Effector CD8-positive, alpha-beta T cell (primary cell): Measurements from ENCODE around the gene ITPR3.
A peak's percentile ranks its signal among the peaks of the same experiment; 100 is the strongest.
"Not testable (repeated sequence)": the region's sequence is repeated elsewhere in the genome, so short reads cannot be mapped to it uniquely, and the experiment has no call there.

Experiments used
- DNase-seq: peaks from one replicate; lab custom pipeline; 2025; lab: John Stamatoyannopoulos, UW

The ITPR3 gene

GRCh38 chr6:33591424-33592032 is 29.6 kb upstream of the ITPR3 start:
- no peak for DNase-seq

GRCh38 chr6:33592280-33592594 is 28.9 kb upstream of the ITPR3 start:
- DNase-seq, result no peak

GRCh38 chr6:33592595-33593413 is 28.3 kb upstream of the ITPR3 start:
- DNase-seq, result peak; percentile 40

GRCh38 chr6:33593414-33593727 is 27.8 kb upstream of the ITPR3 start:
- DNase-seq, result no peak

- no peak for DNase-seq
Observed at GRCh38 chr6:33595001-33595846, 25.9 kb upstream of the ITPR3 start.

- DNase-seq, result not testable (repeated sequence)
Observed at GRCh38 chr6:33596894-33597293, 24.2 kb upstream of the ITPR3 start.

- DNase-seq, result no peak
Observed at GRCh38 chr6:33597551-33598322, 23.4 kb upstream of the ITPR3 start.

GRCh38 chr6:33599413-33599938 is 21.6 kb upstream of the ITPR3 start:
- DNase-seq, result no peak

- no peak for DNase-seq
Observed at GRCh38 chr6:33600761-33601160, 20.4 kb upstream of the ITPR3 start.

- no peak for DNase-seq
Observed at GRCh38 chr6:33602180-33602579, 18.9 kb upstream of the ITPR3 start.

GRCh38 chr6:33604941-33605854 is 15.9 kb upstream of the ITPR3 start:
- DNase-seq, result no peak

- no peak for DNase-seq
Observed at GRCh38 chr6:33606642-33607041, 14.5 kb upstream of the ITPR3 start.

- no peak for DNase-seq
Observed at GRCh38 chr6:33607126-33607783, 13.9 kb upstream of the ITPR3 start.

GRCh38 chr6:33607784-33608161 is 13.3 kb upstream of the ITPR3 start:
- no peak for DNase-seq

- DNase-seq, result no peak
Observed at GRCh38 chr6:33609019-33609418, 12.1 kb upstream of the ITPR3 start.

GRCh38 chr6:33609528-33609927 is 11.6 kb upstream of the ITPR3 start:
- no peak for DNase-seq

GRCh38 chr6:33610067-33610466 is 11.1 kb upstream of the ITPR3 start:
- no peak for DNase-seq

GRCh38 chr6:33610779-33611732 is 10.1 kb upstream of the ITPR3 start:
- no peak for DNase-seq

- DNase-seq, result no peak
Observed at GRCh38 chr6:33613146-33613794, 7.9 kb upstream of the ITPR3 start.
